Activated CD8-positive, alpha-beta memory T cell treated with anti-CD3 and anti-CD28 coated beads for 4 hours (primary cell): ENCODE measurements around the gene LY86.

Experiments used
- DNase-seq, 2 donors: peaks; one replicate each; pipeline ENCODE4 v3.0.0-alpha.2; 2020; ENCODE audit warnings: low read depth in 2 of 2

Gene LY86

DNA sequence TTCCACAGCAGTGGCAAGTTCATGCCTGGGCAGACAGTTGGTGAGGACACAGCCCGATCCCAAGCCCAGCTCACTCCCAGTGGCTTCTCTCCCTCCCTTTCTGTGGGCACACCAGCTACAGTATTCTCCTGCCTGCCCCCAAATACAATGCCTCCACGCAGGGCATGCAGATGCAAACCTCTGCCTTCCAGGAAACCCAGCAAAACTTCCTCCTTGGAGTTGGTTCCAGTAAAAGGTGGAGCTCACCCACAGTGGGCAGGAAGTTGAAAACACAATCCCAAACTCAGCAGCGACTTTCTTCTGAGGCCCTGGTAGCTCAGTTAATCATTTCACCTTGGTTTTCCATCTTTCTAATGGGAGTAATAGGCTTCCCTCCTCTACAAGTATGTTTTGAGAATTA, 93.7 kb downstream of the LY86 start:
- DNase-seq, result no peak

DNA sequence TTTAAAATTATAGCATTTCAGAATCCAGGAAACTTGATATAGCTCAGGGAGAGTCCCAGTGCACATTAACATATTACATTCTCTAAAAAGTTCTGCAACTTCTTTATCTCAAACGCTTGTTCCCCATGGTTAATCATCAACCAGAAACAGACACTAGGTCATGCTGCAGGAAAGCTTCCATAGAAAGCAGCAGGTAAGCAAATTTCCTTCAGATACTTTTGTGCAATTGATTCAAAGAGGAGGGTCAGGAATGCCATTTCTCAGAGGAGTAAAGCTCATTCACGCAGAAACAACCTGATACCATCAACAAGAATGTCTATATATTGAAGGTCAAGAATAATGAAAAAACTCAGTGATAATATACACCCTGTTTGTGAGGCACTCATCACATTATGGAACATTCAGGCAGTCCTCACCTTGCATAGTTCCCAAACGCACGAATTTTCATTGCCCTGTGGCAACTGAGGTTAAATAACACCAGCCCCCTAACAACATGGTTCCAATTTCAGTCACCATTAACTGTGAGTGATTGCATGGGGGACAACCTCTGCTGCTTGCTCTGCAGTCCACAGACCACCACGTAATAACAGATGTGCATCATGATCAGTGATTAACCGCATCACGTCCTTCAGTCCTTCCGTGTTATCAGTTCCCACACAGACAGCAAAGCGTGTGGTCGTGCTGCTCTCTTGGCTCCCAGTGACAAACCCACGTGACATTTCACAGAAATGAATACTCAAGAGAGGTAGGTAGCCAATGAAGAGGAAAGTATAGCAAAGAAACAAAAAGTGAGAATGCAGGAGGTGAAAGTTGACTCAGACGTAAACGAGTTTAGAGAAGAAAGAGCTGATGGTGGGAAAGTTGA, 95.7 kb downstream of the LY86 start:
- no peak for DNase-seq

DNA sequence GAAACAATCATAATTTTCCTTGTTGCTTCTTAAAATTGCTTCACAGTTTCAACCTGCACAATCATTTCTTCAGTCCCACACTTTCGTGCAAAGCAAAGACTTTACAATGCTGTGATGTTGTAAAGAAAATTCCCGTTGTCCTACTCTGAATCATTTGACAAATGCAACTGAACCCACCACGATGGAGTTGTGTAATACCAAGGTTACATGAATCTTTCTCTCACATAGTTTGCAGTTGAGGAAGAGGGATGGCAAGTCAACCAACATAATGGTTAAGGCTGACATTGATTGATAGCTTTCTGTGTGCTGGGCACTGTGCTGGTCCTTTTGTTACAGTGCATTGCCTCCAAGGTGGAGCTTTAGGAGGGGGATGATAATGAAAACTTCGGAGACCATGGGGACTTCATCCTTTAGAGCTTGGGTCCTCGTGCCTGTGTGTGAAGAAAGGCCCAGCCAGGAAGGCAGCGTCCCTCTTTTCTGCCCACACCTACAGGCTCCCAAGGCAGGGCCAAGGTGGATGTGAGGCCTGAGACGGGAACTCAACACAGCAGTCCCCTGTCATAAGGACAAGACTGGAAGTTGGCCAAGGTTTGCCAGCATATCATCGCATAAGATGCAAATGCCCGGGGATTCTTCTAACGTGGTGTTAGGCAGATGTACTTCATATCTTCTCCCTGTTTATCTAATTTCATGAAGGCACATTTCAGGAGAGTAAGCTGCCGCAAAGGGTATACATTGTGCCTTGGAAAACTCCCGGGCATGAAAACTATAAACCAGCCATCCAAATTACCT, 96.9 kb downstream of the LY86 start:
- DNase-seq, result no peak

DNA sequence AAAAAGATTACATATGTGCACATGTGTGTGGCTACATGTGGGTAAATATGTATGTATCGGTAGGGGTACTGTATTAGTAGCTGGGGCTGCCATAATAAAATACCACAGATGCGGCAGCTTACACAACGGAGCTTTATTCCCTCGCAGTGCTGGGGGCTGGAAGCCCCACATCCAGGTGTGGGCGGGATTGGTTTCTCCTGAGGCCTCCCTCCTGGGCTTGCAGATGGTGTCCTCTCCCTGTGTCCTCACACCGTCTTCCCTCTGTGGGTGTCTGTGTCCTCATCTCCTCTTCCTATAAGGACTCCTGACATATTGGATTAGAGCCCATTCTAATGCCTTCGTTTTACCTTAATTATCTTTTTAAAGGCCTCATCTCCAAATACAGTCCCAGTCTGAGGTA, 97.7 kb downstream of the LY86 start:
- no peak for DNase-seq

DNA sequence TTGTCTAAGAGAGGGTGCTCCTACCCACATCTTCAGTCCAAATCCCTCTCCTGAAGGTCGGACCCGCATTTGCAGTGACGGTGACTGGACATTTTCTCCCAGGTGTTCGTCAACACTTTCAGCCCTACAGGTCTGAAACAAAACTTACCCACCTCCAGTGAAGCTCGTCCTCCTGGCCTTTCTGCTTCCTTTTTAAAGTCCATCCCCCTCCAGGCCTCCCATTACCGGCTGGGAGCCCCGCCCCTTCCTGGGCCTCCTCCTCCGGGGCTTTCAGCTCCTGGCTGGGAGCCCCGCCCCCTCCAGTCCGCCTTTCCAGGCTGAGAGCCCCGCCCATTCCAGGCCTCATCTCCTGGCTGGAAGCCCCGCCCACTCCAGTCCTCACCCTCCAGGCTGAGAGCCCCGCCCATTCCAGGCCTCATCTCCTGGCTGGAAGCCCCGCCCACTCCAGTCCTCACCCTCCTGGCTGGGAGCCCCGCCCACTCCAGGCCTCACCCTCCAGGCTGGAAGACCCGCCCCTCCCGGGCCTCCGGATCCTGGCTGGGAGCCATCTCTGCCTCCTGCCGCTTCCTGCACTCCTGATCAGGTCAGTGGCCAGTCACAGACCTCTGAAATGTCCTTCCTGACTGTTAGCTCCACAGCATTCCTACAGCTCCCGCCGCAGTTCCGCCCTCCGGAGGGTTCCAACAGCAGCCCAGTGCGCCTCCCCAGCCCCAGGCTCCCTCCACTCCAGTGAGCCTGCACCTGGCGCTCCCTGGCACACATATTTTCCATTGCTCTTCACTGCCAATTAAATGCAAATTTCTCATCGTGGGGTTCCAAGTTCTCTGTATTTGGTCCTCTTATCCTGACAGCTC, 98.5 kb downstream of the LY86 start:
- DNase-seq, result peak in 1 of 2 donors; percentile 1

DNA sequence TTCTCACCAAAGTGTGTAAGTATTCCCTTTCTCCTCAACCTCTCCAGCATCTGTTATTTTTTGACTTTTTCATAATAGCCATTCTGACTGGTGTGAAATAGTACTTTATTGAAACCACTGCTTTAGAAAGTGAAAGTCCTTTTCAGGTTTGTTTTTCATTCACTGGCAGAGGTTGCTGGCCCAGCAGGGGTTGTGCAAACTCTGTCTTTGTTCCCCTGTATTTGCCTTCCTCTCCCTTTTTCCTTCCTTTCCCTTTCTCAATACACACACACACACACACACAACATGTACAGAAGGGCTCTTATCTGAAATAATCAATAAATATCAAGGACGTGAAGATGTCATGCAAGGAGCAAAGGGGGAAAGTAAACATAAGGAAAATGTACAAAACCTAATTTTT, 99.8 kb downstream of the LY86 start:
- DNase-seq, result no peak

DNA sequence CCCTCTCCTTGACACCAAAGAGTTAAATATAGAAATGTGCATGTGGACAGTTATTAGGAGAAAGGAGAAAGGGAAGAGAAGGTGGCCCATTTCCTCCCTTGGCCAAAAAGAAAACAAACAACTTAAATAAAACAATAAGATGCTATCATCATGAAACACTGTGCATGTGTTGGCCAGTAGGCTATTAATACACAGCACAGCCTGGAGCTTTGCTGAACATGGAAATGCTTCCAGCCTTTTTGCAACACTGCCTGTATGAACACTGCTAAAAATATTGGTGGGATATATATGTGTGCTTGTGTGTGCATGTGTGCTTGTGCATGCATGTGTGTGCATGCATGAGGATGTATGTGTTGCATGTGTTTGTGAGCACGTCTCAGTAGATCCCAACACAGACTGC, 100.4 kb downstream of the LY86 start:
- DNase-seq, result no peak

DNA sequence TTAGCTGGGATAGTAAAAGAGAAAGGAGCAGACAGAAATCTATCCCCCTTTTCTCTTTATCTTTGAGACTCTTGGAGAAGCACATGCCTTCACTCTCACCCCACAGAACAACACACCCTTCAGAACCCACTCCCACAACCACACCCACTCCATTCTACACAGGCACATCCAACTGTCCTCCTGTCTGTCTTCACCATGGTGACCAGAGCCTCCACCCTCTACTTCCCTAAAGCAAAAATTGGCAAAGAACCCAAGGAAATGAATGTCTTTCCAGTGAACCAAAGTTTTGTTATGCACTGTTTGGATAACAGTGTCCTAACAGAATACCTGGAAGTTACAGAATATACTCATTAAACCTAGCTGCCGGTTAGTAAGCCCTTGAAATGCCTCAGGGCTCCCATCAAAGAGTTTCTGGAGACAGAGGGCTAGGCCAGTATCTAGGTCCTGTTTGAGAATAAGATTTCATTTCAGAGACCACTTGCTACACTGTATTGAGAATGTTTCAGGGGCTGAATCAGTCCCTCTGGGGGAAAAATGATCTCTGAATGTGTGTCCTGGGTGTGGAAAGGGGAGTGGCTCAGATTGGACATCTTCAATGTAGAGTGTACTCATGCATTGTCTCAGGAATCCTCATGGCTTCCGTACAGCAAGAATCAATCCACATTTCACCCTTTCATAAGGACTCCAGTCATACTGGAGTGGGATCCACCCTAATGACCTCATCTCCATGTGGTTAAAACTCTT, 101.1 kb downstream of the LY86 start:
- DNase-seq, result no peak

DNA sequence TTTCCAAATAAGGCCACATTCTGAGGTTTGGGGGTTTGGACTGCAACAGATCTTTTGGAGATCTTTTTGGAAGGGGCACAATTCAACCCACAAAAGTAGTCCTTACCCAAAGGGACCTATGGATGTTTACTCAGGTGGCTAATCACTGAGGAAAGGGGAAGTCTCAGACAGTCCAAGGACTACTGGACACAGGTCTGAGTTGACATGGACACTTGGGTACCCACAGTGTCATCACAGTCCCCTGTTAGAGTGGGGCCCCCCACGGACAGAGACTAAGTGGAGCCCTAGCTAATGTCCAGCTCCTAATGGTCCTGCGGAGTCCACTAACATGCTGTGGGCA, 101.6 kb downstream of the LY86 start:
- no peak for DNase-seq

DNA sequence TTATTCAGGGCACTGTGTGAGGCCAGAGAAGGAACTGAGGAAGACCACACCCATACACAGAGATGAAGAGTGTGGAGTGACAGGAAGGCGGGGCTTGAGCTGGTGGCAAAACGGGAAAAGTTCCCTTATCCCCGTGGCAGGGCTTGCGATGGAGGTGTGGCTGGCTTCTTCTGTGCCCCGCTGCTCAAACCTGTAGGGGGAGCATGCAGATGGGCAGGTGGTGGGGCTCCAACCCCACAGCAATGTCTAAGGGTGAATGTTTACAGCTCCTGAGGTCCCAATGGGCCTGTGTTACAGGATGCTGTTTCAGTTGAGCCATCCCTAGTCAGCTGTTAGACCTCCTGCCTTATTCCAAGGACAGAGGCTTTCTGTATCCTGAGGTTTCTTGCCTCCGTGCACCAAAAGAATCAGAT, 105.9 kb downstream of the LY86 start:
- no peak for DNase-seq

DNA sequence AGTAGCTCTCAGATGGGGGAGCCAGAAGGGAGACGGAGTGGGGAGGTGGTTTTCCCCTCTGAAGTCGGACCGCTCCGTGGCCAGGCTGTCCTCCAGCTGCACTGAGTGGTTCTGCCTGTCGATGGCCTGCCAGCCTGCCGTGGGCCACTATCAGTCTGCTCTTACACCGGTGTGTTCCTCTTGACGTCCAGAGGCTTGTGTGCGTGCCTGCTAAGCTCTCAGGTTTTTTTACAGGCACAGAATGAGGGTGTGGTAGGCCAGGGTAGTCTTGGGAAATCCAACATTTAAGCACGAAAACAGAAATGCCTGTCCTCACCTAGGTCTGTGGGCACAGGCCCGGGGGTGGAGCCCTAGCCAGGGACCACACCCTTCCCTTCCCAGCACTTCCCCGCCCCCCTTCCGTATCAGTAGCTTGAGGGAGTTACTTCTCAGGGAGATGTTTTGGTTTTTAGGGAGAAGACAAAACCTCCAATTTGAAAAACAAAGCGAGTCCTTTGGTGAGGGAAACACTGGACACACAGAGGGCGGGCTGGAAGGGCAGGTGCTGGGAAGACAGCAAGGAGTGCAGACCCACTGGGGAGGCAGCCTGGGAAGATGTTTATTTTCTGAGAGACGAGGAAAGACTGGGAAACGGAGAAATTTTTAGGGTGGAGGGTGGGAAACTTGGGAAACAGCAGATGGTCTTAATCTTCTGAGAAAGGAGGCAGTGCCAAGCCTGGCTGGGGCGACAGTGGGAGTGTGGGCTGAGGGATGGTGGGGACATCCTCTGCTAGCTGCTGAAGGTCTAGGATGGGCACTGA, 106.5 kb downstream of the LY86 start:
- no peak for DNase-seq

DNA sequence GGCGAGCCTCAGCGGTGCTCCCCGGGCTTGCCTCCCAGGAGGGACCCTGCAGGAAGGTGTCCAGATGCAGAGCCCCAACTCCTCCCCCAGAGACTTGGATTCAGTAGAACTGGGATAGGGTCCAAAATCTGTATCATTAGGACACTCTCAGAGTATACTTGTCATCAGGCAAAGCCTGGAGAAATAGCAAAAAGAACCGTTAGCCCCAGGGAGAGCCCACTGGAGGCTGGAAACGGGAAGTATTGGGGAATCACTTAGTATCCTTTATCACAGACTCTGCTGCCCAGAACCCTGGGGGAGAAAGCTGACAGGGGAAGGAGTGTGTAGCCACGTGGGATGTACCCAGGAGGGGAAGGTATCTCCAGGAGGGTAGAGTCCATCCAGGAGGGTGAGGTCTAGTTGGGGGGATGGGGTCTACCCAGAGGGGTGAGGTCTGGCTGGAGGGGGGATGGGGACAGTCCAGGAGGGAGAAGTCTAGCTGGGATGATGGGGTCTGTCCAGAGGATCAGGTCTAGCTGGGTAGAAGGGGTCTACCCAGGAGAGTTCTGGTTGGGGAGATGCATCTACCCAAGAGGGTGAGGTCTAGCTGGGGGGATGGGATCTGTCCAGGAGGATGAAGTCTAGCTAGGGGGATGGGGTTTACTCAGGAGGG, 107.2 kb downstream of the LY86 start:
- no peak for DNase-seq

DNA sequence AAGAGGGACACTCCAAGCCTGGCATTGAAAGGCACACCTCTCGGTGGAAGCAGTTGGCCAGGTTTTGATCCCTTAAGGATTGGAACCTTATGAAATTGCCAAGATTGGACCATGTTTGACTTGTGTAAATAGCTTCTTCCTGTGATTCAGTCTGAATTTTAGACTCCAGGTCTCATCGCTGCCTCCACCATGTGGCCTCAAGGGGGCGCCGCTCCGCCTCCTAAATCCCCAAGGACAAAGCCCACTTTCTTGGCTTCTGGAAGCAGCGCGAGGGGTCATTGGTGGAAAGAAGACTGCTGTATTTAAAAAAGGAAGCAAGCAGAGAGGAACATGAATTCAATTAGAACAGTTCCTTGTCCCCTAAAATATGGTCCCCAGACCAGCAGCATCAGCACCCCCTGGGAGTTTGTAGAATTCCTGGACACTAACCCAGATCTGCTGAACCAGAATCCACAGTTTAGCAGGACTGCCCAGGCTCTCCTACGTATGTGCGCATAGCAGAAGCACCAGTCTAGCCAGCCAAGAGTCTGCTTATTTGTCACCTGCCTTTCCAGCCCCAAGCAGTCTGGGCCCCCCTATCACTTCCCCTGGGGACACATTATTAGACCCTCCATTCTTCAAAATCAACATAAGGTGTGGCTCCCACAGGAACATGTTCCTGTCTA, 108.5 kb downstream of the LY86 start:
- no peak for DNase-seq

DNA sequence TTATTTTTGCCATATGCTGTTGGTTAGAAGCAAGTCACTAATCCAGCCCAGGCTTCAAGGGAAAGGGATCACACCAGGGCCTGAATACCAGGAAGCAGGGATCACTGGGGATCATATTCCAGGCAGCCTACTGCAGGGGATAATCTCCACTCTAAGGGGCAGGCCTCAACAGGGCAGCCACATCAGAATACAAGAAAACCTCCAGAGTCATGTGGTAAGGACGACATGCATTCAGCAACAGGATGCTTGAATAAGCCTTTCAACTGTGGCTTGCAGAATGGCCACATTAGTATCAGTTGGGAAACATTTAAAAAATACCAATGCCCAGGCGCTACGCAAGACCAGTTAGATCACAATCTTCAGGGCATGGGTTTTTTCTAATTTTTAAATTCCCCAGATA, 109.1 kb downstream of the LY86 start:
- DNase-seq, result no peak

DNA sequence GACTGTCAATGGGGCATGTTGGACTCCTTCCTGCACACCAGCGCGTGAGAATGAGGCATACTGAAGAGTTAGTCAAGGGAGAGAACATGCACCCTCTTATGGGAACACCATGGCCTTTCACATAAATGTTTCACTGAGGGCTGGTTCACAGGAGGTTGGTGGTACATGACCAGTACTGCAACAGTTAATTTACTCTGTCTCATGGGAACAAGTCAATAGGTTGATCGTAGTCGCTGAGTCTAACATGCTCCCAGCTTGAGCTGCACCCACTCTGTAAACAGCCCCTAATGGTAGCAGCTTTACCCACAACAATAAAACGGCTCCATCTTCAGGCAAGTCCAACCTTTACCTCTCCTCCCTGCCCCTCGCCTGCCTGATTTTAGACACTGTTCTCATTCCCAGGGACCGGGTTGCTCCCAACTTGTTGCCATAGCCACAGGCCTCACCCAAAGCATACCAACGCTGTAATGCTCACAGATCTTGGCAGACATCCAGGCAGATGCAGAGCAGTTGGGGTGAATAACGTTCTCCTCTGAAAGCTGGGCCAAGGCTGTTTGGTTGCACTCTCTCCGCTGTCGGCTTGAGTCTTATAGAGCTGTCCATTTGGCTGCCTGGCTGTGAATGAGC, 111.3 kb downstream of the LY86 start:
- DNase-seq, result no peak

DNA sequence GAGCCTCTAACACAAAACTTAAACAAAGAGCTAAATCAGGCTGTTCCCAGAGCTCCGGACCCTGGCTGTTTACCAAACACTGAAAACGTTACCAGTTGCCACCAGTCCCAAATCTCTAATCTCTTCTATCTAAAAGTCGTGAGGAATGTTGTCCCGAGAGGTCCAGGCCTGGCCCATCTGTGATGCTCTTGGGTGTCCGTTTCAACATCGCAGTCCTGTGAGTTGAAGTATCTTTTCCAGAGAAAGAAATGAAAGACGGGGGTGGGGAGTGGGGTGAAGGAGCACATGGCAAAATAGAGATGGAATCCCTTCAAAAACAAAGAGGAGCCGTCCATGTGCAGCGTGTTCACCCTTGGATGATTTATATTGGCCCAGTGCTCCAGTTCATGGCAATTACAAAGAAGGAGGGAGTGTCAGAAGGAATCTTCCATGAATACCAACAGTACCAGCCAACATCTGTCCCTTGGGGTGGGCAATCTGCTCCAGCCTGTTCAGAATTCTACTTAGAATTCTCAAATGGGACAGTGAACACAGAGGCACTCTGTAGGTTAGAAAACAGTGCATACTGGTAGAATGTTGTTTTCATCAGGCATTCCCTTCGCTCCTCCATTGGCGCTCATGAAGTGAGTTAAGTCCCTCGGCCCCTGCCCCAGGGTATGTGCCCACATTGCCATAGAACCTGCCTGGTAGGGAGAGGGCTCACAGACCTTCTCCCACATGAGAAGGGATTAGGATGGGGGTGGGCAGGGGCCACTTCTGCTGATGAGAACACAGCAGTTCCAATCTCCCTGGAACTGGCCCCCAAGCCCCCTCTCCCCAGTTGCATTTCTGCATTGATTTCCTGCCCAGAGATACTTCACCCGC, 112.1 kb downstream of the LY86 start:
- no peak for DNase-seq

DNA sequence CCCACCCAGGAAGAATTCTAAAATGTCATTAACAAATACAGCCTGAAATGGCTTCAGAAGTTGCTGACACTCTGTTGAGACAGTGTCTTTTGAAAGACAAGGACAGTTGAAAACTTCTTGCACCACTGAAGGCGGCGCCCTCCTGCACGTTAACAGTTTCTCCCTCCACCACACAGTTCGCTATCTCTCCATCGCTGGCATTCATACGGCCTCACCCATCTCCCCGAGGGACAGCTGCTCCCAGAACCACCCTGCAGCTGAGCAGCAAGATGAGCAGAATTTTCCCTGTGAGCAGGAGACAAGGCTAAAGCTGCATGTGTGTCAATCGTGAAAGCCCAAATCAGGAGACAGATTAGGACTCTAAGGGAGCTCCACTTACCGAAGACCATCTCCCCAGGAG, 113.3 kb downstream of the LY86 start:
- DNase-seq, result no peak

DNA sequence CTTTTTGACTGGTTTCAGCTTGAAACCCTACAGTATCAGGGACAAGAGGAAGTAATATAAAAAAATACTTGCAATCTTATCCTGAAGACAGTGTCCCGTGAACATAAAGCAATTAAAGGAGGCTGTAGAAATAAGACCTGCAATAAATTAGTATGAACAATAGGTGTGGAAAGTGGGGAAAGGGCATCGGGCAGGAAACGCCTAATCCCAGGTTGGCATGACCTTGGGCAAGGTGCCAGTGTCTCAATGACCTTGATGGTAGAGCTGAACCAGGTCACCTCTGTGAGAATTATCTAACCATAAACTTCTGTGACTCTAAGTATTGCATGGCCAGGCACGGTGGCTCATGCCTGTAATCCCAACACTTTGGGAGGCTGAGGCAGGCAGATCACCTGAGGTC, 115.2 kb downstream of the LY86 start:
- DNase-seq, result no peak
